ENCODE data around the gene GNA14.

DNA sequence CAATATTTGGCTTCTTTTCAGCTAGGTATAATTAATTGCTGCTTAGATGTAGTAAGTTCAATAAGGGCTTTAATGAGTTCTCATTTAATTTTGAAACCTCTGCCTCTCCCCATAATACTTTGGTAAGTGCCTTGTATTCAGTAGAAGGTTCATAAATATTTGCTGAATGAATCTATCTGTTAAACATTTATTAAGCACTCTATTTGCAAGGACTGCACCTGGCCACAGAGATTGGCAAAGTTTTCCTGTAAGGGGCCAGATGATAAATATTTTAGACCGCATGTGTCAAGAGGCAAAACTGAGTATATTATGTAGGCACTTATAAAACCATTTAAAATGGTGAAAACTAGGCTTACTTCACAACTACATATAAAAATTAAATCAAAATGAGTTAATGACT lies 19.0 kb upstream of the GNA14 start:
- TF ChIP-seq, protein P1, sequence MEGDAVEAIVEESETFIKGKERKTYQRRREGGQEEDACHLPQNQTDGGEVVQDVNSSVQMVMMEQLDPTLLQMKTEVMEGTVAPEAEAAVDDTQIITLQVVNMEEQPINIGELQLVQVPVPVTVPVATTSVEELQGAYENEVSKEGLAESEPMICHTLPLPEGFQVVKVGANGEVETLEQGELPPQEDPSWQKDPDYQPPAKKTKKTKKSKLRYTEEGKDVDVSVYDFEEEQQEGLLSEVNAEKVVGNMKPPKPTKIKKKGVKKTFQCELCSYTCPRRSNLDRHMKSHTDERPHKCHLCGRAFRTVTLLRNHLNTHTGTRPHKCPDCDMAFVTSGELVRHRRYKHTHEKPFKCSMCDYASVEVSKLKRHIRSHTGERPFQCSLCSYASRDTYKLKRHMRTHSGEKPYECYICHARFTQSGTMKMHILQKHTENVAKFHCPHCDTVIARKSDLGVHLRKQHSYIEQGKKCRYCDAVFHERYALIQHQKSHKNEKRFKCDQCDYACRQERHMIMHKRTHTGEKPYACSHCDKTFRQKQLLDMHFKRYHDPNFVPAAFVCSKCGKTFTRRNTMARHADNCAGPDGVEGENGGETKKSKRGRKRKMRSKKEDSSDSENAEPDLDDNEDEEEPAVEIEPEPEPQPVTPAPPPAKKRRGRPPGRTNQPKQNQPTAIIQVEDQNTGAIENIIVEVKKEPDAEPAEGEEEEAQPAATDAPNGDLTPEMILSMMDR (IDR thresholded peaks at IDR 0.05): no peak
- no peak for TF ChIP-seq POLR2A (IDR thresholded peaks at IDR 0.05)

Data from thyroid gland (tissue), 4 donors.